H1 (cell line): ENCODE measurements around the gene SPHKAP. TPM values are rescaled to one million over a fixed set of nuclear protein-coding genes. Genes with fewer than 3 reads are reported as not detected.

ENCODE experiments used
- CTCF ChIA-PET: fragments of 300-600 bp; sonication (Branson Sonifier 250); formaldehyde crosslinking; loops from one replicate; lab custom pipeline; 2021; ENCODE audit not compliant: partially characterized antibody; lab: Charles Lee
- POLR2A ChIA-PET: fragments of 300-600 bp; sonication (Branson Sonifier 250); formaldehyde crosslinking; loops from one replicate; lab custom pipeline; 2021; ENCODE audit warnings: inconsistent platforms; ENCODE audit not compliant: partially characterized antibody; lab: Charles Lee
- DNase-seq, 2 experiments: peaks; one replicate each; pipeline versions ENCODE4 v3.0.0 to v3.0.0-alpha.2; 2010 to 2022; ENCODE audit warnings: low spot score in 2 of 2, low read depth in 1 of 2, mixed read lengths in 1 of 2
- FAIRE-seq: peaks from 2 replicates; lab custom pipeline; 2011; peaks lifted over from hg19 to GRCh38; lab: Jason Lieb, UNC
- H2AFZ ChIP-seq: 2 replicates; pipeline ENCODE4 v1.8.1; 2012; ENCODE audit warnings: low read length, inconsistent platforms
- H2AK5ac ChIP-seq: 2 replicates; pipeline ENCODE4 v1.6.1; 2013; ENCODE audit warnings: low read depth, low read length
- H2BK120ac ChIP-seq: replicated peaks from 2 replicates; pipeline ENCODE3; 2013; ENCODE audit warnings: low read depth, low read length, inconsistent platforms
- H2BK12ac ChIP-seq: 2 replicates; pipeline ENCODE4 v1.6.1; 2013; ENCODE audit warnings: low read depth, low read length
- H2BK15ac ChIP-seq: 2 replicates; pipeline ENCODE4 v1.6.1; 2013; ENCODE audit warnings: low read length
- H2BK20ac ChIP-seq: 2 replicates; pipeline ENCODE4 v1.6.1; 2013; ENCODE audit warnings: low read length
- H2BK5ac ChIP-seq: 2 replicates; pipeline ENCODE4 v1.6.1; 2013; ENCODE audit warnings: low read depth, low read length
- H3K14ac ChIP-seq: 2 replicates; pipeline ENCODE4 v1.6.1; 2013; ENCODE audit warnings: inconsistent platforms; ENCODE audit not compliant: insufficient read length
- H3K18ac ChIP-seq: 2 replicates; pipeline ENCODE4 v1.6.1; 2013; ENCODE audit warnings: low read length; ENCODE audit errors: extremely low read depth
- H3K23ac ChIP-seq: 2 replicates; pipeline ENCODE4 v1.6.1; 2013; ENCODE audit warnings: inconsistent platforms; ENCODE audit not compliant: insufficient read length
- H3K23me2 ChIP-seq: 2 replicates; pipeline ENCODE4 v1.6.1; 2013; ENCODE audit warnings: low read depth, low read length
- H3K27ac ChIP-seq: 2 replicates; pipeline ENCODE4 v1.6.1; 2011; ENCODE audit warnings: low read depth, low read length, inconsistent platforms
- H3K27me3 ChIP-seq, 4 experiments: replicated peaks in 1 of 4; 1 replicate in 1 of 4; 2 replicates in 3 of 4; pipeline versions ENCODE4 v1.6.1 to v1.8.1; 2011 to 2013; ENCODE audit warnings: low read length in 3 of 4, mild to moderate bottlenecking in 3 of 4, inconsistent platforms in 2 of 4, mixed read lengths in 2 of 4, moderate library complexity in 1 of 4; ENCODE audit not compliant: control insufficient read depth in 3 of 4, insufficient read depth in 3 of 4; ENCODE audit errors: extremely low read depth in 1 of 4
- H3K36me3 ChIP-seq, 4 experiments: 2 replicates each; pipeline versions ENCODE4 v1.6.1 to v1.8.1; 2011 to 2013; ENCODE audit warnings: mild to moderate bottlenecking in 4 of 4, low read length in 3 of 4, moderate library complexity in 2 of 4, control low read depth in 1 of 4, inconsistent platforms in 1 of 4; ENCODE audit not compliant: insufficient read depth in 4 of 4, control insufficient read depth in 2 of 4
- H3K4ac ChIP-seq: replicated peaks from 2 replicates; pipeline ENCODE3; 2013; ENCODE audit warnings: low read length, low read depth, mixed read lengths, inconsistent platforms; ENCODE audit not compliant: insufficient read length
- H3K4me1 ChIP-seq, 4 experiments: replicated peaks in 1 of 4; 1 replicate in 1 of 4; 2 replicates in 3 of 4; pipeline versions ENCODE4 v1.6.1 to v1.8.1; 2011 to 2013; ENCODE audit warnings: low read length in 3 of 4, inconsistent platforms in 2 of 4, mixed read lengths in 1 of 4; ENCODE audit not compliant: insufficient read depth in 4 of 4, control insufficient read depth in 3 of 4
- H3K4me2 ChIP-seq, 2 experiments: 2 replicates each; pipeline versions ENCODE4 v1.6.1 to v1.8.1; 2011 to 2013; ENCODE audit warnings: low read depth in 2 of 2, low read length in 2 of 2, control low read depth in 1 of 2, inconsistent platforms in 1 of 2, mild to moderate bottlenecking in 1 of 2; ENCODE audit not compliant: insufficient read depth in 1 of 2
- H3K4me3 ChIP-seq, 4 experiments: fragments of 200-600, 300-600 bp in 1 of 4; sonication (generic), shearing (Covaris generic), sonication (Bioruptor Twin) in 1 of 4; 2 replicates each; pipeline versions ENCODE4 v1.5.1 to v1.8.1; 2011 to 2016; ENCODE audit warnings: low read length in 4 of 4, low read depth in 3 of 4, control low read depth in 2 of 4, inconsistent platforms in 2 of 4, mild to moderate bottlenecking in 2 of 4, mixed read lengths in 1 of 4, moderate library complexity in 1 of 4; ENCODE audit not compliant: insufficient read depth in 2 of 4; ENCODE audit errors: extremely low read depth in 1 of 4
- H3K56ac ChIP-seq: replicated peaks from 2 replicates; pipeline ENCODE3; 2013; ENCODE audit warnings: low read depth, mild to moderate bottlenecking, mixed read lengths, low read length, inconsistent platforms; ENCODE audit not compliant: insufficient read length
- H3K79me1 ChIP-seq: 2 replicates; pipeline ENCODE4 v1.6.1; 2013; ENCODE audit warnings: low read depth, low read length, control low read depth
- H3K79me2 ChIP-seq, 2 experiments: 2 replicates each; pipeline versions ENCODE4 v1.6.1 to v1.8.1; 2012 to 2013; ENCODE audit warnings: low read length in 2 of 2, mild to moderate bottlenecking in 2 of 2, inconsistent platforms in 1 of 2; ENCODE audit not compliant: insufficient read depth in 2 of 2, control insufficient read depth in 1 of 2
- H3K9ac ChIP-seq, 4 experiments: replicated peaks in 1 of 4; 1 replicate in 1 of 4; 2 replicates in 3 of 4; pipeline versions ENCODE4 v1.6.1 to v1.8.1; 2011 to 2013; ENCODE audit warnings: low read depth in 3 of 4, low read length in 3 of 4, control low read depth in 2 of 4, mild to moderate bottlenecking in 2 of 4, moderate library complexity in 2 of 4, inconsistent platforms in 1 of 4; ENCODE audit errors: extremely low read depth in 1 of 4
- H3K9me3 ChIP-seq, 2 experiments: 2 replicates each; pipeline versions ENCODE4 v1.6.1 to v1.8.1; 2012 to 2013; ENCODE audit warnings: mild to moderate bottlenecking in 2 of 2, moderate library complexity in 2 of 2, control low read depth in 1 of 2, inconsistent platforms in 1 of 2, low read depth in 1 of 2, low read length in 1 of 2, mixed read lengths in 1 of 2; ENCODE audit not compliant: insufficient read depth in 2 of 2
- H4K20me1 ChIP-seq, 2 experiments: replicated peaks in 1 of 2; 2 replicates each; pipeline versions ENCODE3 to v1.8.1; 2011 to 2013; ENCODE audit warnings: inconsistent platforms in 2 of 2, low read length in 2 of 2, mild to moderate bottlenecking in 1 of 2; ENCODE audit not compliant: insufficient read depth in 2 of 2, control insufficient read depth in 1 of 2
- H4K5ac ChIP-seq: 2 replicates; pipeline ENCODE4 v1.6.1; 2013; ENCODE audit warnings: low read length, low read depth, mixed read lengths, inconsistent platforms; ENCODE audit not compliant: insufficient read length
- H4K8ac ChIP-seq: 2 replicates; pipeline ENCODE4 v1.8.0; 2013; ENCODE audit warnings: mild to moderate bottlenecking, moderate library complexity, low read length, inconsistent platforms; ENCODE audit not compliant: insufficient read depth; ENCODE audit errors: extremely low read depth
- H4K91ac ChIP-seq: replicated peaks from 2 replicates; pipeline ENCODE3; 2013; ENCODE audit warnings: low read length, mixed read lengths, inconsistent platforms; ENCODE audit not compliant: insufficient read length
- HDAC2 ChIP-seq, 2 experiments: fragments of 300-600 bp in 1 of 2; sonication (generic) in 1 of 2; IDR thresholded peaks; 2 replicates each; pipeline ENCODE4 v1.6.1; 2011 to 2012; ENCODE audit warnings: low read depth in 2 of 2, low read length in 2 of 2, mild to moderate bottlenecking in 2 of 2, moderate library complexity in 2 of 2, borderline replicate concordance in 1 of 2, inconsistent platforms in 1 of 2
- KDM1A ChIP-seq: fragments of 200-600, 300-600 bp; sonication (generic); IDR thresholded peaks from 2 replicates; pipeline ENCODE4 v1.7.1; 2016; ENCODE audit warnings: mild to moderate bottlenecking, low read length, borderline replicate concordance
- RAD21 ChIP-seq, 2 experiments: IDR thresholded peaks in 1 of 2; conservative IDR thresholded peaks in 1 of 2; 2 replicates each; pipeline ENCODE4 v1.6.1; 2011; ENCODE audit warnings: low read depth in 2 of 2, low read length in 2 of 2, improper control_type of control experiment in 1 of 2, inconsistent platforms in 1 of 2, mild to moderate bottlenecking in 1 of 2, moderate library complexity in 1 of 2
- SAP30 ChIP-seq: fragments of 300-600 bp; sonication (generic); IDR thresholded peaks from 2 replicates; pipeline ENCODE4 v1.7.1; 2012; ENCODE audit warnings: low read length, moderate library complexity, mild to moderate bottlenecking, inconsistent platforms; ENCODE audit not compliant: insufficient read depth, insufficient replicate concordance
- SUZ12 ChIP-seq: fragments of 200-600 bp; sonication (generic); IDR thresholded peaks from 2 replicates; pipeline ENCODE4 v1.6.1; 2012; ENCODE audit warnings: mild to moderate bottlenecking, inconsistent platforms, low read length, moderate library complexity, mixed read lengths
- TBP ChIP-seq: IDR thresholded peaks from 2 replicates; pipeline ENCODE4 v1.6.1; 2011; ENCODE audit warnings: low read depth, low read length, improper control_type of control experiment
- USF2 ChIP-seq: IDR thresholded peaks from 2 replicates; pipeline ENCODE4 v1.6.1; 2011; ENCODE audit warnings: low read length, improper control_type of control experiment
- YY1 ChIP-seq: IDR thresholded peaks from 2 replicates; pipeline ENCODE4 v1.6.1; 2011; ENCODE audit warnings: low read depth, mild to moderate bottlenecking, low read length
- WGBS, 2 experiments: shearing (Covaris generic) in 1 of 2; methylation state at CpG; one replicate each; pipeline versions ENCODE4 v1.1.6 to v1.1.7; 2013 to 2015; ENCODE audit warnings: low lambda C conversion rate in 2 of 2, mixed read lengths in 2 of 2, inconsistent platforms in 1 of 2, low coverage in 1 of 2, missing lambda C conversion rate in 1 of 2; ENCODE audit not compliant: insufficient replicate concordance in 2 of 2, insufficient coverage in 1 of 2, insufficient read length in 1 of 2; ENCODE audit errors: extremely low coverage in 1 of 2, missing lambda C conversion rate in 1 of 2; 5-methylcytosine and 5-hydroxymethylcytosine counted together
- polyA plus RNA-seq, 7 experiments: library from polyadenylated mRNA; depleted of rRNA in 3 of 7; stranded (reverse) in 5 of 7; unstranded in 2 of 7; fragments of >200 nt in 5 of 7; fragments of 200-250 nt in 2 of 7; gene quantifications; 1 replicate in 5 of 7; 2 replicates in 1 of 7; 4 replicates in 1 of 7; pipeline versions ENCODE4 v1.2.1 to v1.2.3, GENCODE V29; 2011 to 2013; ENCODE audit warnings: missing spikeins in 2 of 7, mixed read lengths in 2 of 7
- total RNA-seq: library from RNA; stranded (reverse); fragmentation: NEBNext Ultra II Directional; extraction: Animal tissue kit (Norgen Biotek cat#: 25700); gene quantifications from 2 replicates; pipeline ENCODE4 v1.2.1, GENCODE V29; 2021
- TF ChIP-seq, protein P1 (sequence below), 3 experiments: IDR thresholded peaks; 1 replicate in 2 of 3; 2 replicates in 1 of 3; pipeline versions ENCODE4 v1.5.1 to v1.6.1; 2011; ENCODE audit warnings: low read length in 3 of 3, mild to moderate bottlenecking in 3 of 3, inconsistent platforms in 2 of 3, low read depth in 1 of 3, moderate library complexity in 1 of 3; ENCODE audit not compliant: insufficient read depth in 1 of 3; ENCODE audit errors: control extremely low read depth in 1 of 3

SPHKAP gene
- total and polyA plus RNA-seq, 2 of the 8 experiments (the other 6 are each of a cell fraction or from before 2014, with no cell fraction given), result 0.02 TPM; not detected in 1

DNA sequence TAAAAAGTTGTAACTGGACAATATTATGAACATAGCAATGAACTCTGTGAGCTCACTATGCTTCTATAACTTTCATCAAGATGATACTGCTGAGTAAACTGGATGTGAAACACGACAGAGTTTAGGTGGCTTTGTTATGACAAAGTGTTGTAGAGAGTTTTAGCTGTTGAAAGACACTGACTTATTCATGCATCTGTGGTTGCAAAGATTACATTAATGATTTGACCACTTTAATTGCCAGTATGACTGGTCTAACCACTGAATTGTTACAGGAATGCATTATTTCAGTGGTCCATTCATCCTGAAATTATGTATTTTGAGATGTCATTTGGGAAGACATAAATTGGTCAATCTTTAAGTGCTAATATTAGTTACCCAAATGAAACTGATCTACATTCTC lies 117.9 kb downstream of the SPHKAP start:
- ChIA-PET CTCF (interaction anchor here (0.8 kb wide), 1 partner anchor 8 kb away, joined by 3 read pairs; no protein-coding TSS in a partner anchor), POLR2A (no interaction called here)
- no peaks in the 10 kb centered on the region for H3K27me3 ChIP-seq
- H3K4me3 ChIP-seq, result no peak overlapping the region
- H3K18ac ChIP-seq, result no peak overlapping the region
- H3K27ac ChIP-seq, result no peak overlapping the region
- H4K5ac ChIP-seq, result no peak overlapping the region
- no peak overlapping the region for H2BK120ac ChIP-seq
- no peak overlapping the region for H2AFZ ChIP-seq
- H3K4me2 ChIP-seq, result no peak overlapping the region
- no peaks in the 10 kb centered on the region for H3K23me2 ChIP-seq
- no peak overlapping the region for H3K56ac ChIP-seq
- no peak overlapping the region for H4K91ac ChIP-seq
- DNase-seq (no peak), FAIRE-seq (no peak)
- H2BK15ac ChIP-seq, result no peak overlapping the region
- WGBS, 2 experiments, result 91% methylated on average over 1 of the region's 1 CpG; no CpG with 5 or more reads in 1 of the 2 experiments
- no peak overlapping the region for H2BK5ac ChIP-seq
- H3K23ac ChIP-seq, result no peak overlapping the region
- no peak overlapping the region for H3K14ac ChIP-seq
- no peaks in the 10 kb centered on the region for H3K79me2 ChIP-seq
- no peaks in the 10 kb centered on the region for H3K36me3 ChIP-seq
- H4K8ac ChIP-seq, result no peak overlapping the region
- H2BK20ac ChIP-seq, result no peak overlapping the region
- H3K9ac ChIP-seq, result no peak overlapping the region
- H3K4me1 ChIP-seq, result no peaks in the 10 kb centered on the region
- no peaks in the 10 kb centered on the region for H3K79me1 ChIP-seq
- no peak overlapping the region for H2BK12ac ChIP-seq
- H3K4ac ChIP-seq, result no peak overlapping the region
- no peaks in the 10 kb centered on the region for H4K20me1 ChIP-seq
- no peak overlapping the region for H2AK5ac ChIP-seq
- no peaks in the 10 kb centered on the region for H3K9me3 ChIP-seq
- no peak for TF ChIP-seq YY1
- TF ChIP-seq RAD21 (IDR thresholded peaks at IDR 0.05 in 1 of 2, conservative IDR thresholded peaks at IDR 0.05 in 1 of 2; ENCODE audit: low read depth in 2 of 2, low read length in 2 of 2), result no peak
- no peak for TF ChIP-seq SAP30
- no peak for TF ChIP-seq KDM1A
- no peak for TF ChIP-seq SUZ12
- TF ChIP-seq TBP, result no peak
- no peak for TF ChIP-seq USF2
- no peak for TF ChIP-seq HDAC2 (IDR thresholded peaks at IDR 0.05; ENCODE audit: borderline replicate concordance in 1 of 2, low read depth in 2 of 2, low read length in 2 of 2)
- TF ChIP-seq, protein P1, sequence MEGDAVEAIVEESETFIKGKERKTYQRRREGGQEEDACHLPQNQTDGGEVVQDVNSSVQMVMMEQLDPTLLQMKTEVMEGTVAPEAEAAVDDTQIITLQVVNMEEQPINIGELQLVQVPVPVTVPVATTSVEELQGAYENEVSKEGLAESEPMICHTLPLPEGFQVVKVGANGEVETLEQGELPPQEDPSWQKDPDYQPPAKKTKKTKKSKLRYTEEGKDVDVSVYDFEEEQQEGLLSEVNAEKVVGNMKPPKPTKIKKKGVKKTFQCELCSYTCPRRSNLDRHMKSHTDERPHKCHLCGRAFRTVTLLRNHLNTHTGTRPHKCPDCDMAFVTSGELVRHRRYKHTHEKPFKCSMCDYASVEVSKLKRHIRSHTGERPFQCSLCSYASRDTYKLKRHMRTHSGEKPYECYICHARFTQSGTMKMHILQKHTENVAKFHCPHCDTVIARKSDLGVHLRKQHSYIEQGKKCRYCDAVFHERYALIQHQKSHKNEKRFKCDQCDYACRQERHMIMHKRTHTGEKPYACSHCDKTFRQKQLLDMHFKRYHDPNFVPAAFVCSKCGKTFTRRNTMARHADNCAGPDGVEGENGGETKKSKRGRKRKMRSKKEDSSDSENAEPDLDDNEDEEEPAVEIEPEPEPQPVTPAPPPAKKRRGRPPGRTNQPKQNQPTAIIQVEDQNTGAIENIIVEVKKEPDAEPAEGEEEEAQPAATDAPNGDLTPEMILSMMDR (IDR thresholded peaks at IDR 0.05; ENCODE audit: control extremely low read depth in 1 of 3, insufficient read depth in 1 of 3, low read depth in 1 of 3, low read length in 3 of 3), result no peak
